Motor neuron (in vitro differentiated cells): Measurements from ENCODE around the gene ZNF292. TPM values are rescaled to one million over a fixed set of nuclear protein-coding genes. Genes with fewer than 3 reads are reported as not detected.

Source experiments
- ATAC-seq, 8 experiments: fragments of 200-7000 bp; cut with Tn5 transposase; replicated peaks in 6 of 8; 2 replicates each; pipeline ENCODE4 v1.8.0; 2021; ENCODE audit warnings: mild to moderate bottlenecking in 8 of 8, moderate library complexity in 8 of 8
- H3K27ac ChIP-seq, 2 donors: fragments of 250-450 bp; sonication (Bioruptor Pico); 2 replicates each; pipeline ENCODE4 v1.9.0; 2021; ENCODE audit warnings: antibody characterized with exemption in 2 of 2, mild to moderate bottlenecking in 2 of 2, moderate library complexity in 1 of 2
- H3K4me1 ChIP-seq, 2 donors: fragments of 250-450 bp; sonication (Bioruptor Pico); replicated peaks in 1 of 2; 2 replicates each; pipeline ENCODE4 v1.6.1; 2021; ENCODE audit warnings: antibody characterized with exemption in 2 of 2, mild to moderate bottlenecking in 2 of 2, moderate library complexity in 1 of 2
- H3K4me3 ChIP-seq, 5 donors: fragments of 250-450 bp; sonication (Bioruptor Pico); 2 replicates each; pipeline ENCODE4 v1.9.0; 2021; ENCODE audit warnings: antibody characterized with exemption in 5 of 5, mild to moderate bottlenecking in 5 of 5, moderate library complexity in 4 of 5
- WGBS, 10 experiments: fragments of 450-650 bp; shearing (Covaris generic); methylation state at CpG; one replicate each; pipeline ENCODE4 v1.0.0; 2022; 5-methylcytosine and 5-hydroxymethylcytosine counted together
- in situ Hi-C, 9 experiments: fragments of 400-800 bp; cut with MboI; loops; one replicate each; pipeline ENCODE4 v1.15.0; 2021; ENCODE audit warnings: low sequenced_read_pairs in 9 of 9, low pct_unique_long_range_greater_than_20kb in 2 of 9; ENCODE audit not compliant: unreplicated experiment in 9 of 9
- total RNA-seq, 8 experiments: library from RNA; unstranded; fragments of 300-600 nt; gene quantifications; 2 replicates each; pipeline versions ENCODE4 v1.2.3 to v1.2.4, GENCODE V29; 2022

Gene ZNF292
- total RNA-seq, 8 experiments from 2014 or later = 18.2 to 67.0 (median 50.7) TPM

- peak in 4 of 8 experiments; percentile 50 to 69 (median 58) for ATAC-seq
- H3K4me1 ChIP-seq = peaks cover 0 to 6% of the 10 kb centered on the region in 2 donors
- no peak overlapping the region for H3K27ac ChIP-seq
- in situ Hi-C loops = no loop called here
- 18 to 100% (median 75%) methylated on average over 1 of the region's 1 CpG; no CpG with 5 or more reads in 4 of the 10 experiments for WGBS, 10 experiments
- no peak overlapping the region for H3K4me3 ChIP-seq
Measured at GRCh38 chr6:87199787-87200186, 44.4 kb downstream of the ZNF292 start.

DNA sequence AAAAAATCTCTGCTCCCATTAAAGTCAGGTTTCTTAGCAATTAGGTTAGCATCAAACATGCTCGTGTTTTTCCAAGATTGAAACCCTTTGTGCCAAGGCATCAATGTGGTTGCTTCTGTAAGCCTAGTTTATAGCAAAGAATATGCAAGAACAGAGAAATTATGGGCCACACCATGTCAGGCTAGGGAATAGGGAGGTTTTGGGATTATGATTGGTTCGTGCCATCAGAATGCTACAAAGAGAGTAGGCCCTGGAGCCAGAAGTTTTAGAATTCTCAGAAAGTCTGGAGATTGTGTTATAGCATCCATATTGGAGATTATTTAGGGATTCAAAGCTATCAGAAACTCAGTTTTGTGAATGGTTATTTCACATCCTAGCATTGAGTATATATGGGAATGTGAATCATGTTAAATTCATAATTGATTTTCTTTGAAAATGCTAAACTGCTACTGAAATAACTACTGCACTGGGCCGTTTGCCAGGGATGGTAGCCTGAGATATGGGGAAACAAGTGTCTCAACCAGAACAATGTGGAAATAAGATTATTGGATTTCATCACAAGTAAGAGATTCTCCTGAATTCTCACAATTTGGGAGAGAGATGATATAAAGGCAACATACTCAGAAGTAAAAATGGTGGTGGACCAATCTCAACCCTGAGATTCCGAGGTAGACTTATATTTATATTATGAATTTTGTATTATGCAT is 45.3 kb downstream of the ZNF292 start:
- Histone ChIP-seq H3K27ac (no peak overlapping the region), H3K4me3 (no peak overlapping the region), H3K4me1 (peaks cover 0 to 6% of the 10 kb centered on the region in 2 donors)
- WGBS, 10 experiments = 76 to 100% (median 95%) methylated on average over 1 to 4 of the region's 4 CpGs
- ATAC-seq = no peak
- in situ Hi-C loops = no loop called here

DNA sequence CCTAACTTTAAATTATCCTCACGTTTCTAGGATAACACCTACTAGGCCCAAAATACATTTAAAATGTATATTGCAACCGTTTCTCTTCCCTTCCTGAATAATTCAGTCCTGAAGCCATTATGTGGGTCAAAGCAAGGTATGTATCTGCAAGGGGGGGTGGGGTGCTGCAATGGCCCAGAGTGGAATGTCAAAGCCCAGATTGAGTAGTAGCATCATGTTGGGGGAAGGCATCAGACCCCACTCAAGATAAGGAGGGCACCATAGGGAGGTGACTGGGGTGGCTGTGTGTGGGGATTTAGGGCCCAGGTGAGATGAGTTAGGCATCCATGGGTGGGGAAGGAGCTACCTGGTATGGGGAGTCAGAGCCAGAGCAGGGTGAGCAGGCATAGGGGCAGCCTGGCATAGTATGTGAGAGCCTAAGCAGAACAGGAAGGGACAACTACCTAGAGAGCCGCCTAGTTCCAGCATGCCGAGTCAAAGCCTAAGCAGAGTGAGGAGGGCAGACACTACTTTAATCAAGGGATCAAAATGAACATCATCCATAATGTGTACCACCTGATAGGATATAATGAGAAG is 48.2 kb downstream of the ZNF292 start:
- no peak overlapping the region for H3K27ac ChIP-seq

DNA sequence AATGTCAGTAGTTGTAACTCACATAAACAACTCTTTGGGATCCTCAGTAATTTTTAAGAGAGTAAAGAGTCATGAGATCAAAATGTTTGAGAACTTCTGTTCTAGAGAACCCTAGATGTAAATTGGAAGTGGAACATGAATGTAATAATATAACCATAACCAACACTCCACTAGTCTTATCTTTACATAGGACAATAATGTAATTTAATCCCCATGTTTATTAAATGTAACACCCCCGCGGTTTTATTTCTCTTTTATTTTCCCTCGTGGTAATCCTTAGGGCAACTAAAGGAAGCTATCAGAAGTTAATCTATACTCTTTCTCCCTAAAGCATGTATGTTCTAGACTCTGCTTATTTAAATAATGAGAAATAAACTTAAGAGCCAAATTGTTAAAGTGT is 54.4 kb downstream of the ZNF292 start:
- H3K4me1 ChIP-seq = peaks cover 5 to 6% of the 10 kb centered on the region in 2 donors
- H3K4me3 ChIP-seq = no peak overlapping the region
- H3K27ac ChIP-seq = no peak overlapping the region
- no peak for ATAC-seq
- WGBS, 10 experiments = 67 to 100% (median 79%) methylated on average over 3 of the region's 3 CpGs
- in situ Hi-C loops = no loop called here

More for the DNA sequence above, 48.2 kb downstream of the ZNF292 start:
- no peak overlapping the region for H3K4me3 ChIP-seq
- peaks cover 0 to 6% of the 10 kb centered on the region in 2 donors for H3K4me1 ChIP-seq
- in situ Hi-C loops = no loop called here
- no peak for ATAC-seq
- 0 to 100% (median 80%) methylated on average over 1 to 4 of the region's 4 CpGs; no CpG with 5 or more reads in 3 of the 10 experiments for WGBS, 10 experiments

- 50 to 100% (median 67%) methylated on average over 1 of the region's 1 CpG; no CpG with 5 or more reads in 5 of the 10 experiments for WGBS, 10 experiments
- Histone ChIP-seq H3K4me1 (peaks cover 6 to 7% of the 10 kb centered on the region in 2 donors), H3K27ac (no peak overlapping the region), H3K4me3 (no peak overlapping the region)
- ATAC-seq = no peak
- in situ Hi-C loops = no loop called here
Measured at GRCh38 chr6:87210979-87211378, 55.6 kb downstream of the ZNF292 start.

DNA sequence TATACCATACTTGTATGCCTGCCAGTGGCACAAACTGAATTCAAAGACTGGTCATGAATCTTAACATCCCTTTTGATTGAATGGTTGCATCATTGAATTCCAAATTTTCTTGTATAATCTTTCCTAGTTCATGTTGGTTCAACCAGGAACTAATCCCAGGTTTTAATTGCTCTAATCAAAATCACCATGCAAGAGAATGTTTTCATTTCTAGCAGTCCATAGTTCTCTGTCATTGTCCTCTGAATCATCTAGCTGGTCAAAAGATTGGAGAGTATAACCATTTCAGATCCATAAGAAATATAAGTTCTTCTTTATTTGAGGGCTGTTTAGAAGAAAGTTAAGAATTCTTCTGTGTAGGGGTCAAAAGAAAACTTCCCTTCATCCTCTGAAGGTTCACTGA is 57.2 kb downstream of the ZNF292 start:
- Histone ChIP-seq H3K4me1 (peaks cover 6 to 7% of the 10 kb centered on the region in 2 donors), H3K27ac (no peak overlapping the region), H3K4me3 (no peak overlapping the region)
- in situ Hi-C loops = no loop called here
- ATAC-seq = no peak

DNA sequence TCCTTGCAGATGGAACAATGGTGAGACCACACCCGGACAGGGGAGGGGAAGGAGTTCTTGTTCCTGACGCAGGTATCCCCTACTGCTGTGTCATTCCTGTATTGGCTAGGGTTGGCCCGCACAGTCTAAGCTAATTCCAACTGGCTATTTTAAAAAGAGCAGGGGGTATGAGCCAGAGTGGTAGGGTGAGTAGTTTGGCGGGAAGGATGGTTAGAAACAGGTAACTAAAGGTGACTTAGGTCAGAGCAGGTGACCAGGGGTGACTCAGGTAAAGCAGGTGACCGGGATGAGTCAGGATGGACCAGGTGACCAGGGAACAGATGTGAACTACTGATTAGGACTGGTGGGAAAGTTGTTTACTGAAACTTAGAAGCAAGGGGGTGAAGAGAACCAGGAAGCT is 58.0 kb downstream of the ZNF292 start:
- ATAC-seq = no peak
- 70 to 100% (median 94%) methylated on average over 1 to 5 of the region's 5 CpGs for WGBS, 10 experiments
- Histone ChIP-seq H3K4me1 (peaks cover 6 to 7% of the 10 kb centered on the region in 2 donors), H3K4me3 (no peak overlapping the region), H3K27ac (no peak overlapping the region)
- in situ Hi-C loops = no loop called here

GRCh38 chr6:87214831-87215230 is 59.5 kb downstream of the ZNF292 start:
- Histone ChIP-seq H3K4me1 (peaks cover 6 to 7% of the 10 kb centered on the region in 2 donors), H3K27ac (no peak overlapping the region), H3K4me3 (no peak overlapping the region)
- no peak for ATAC-seq
- in situ Hi-C loops = no loop called here

- no peaks in the 10 kb centered on the region for H3K4me1 ChIP-seq
- in situ Hi-C loops = no loop called here
- 88 to 100% (median 100%) methylated on average over 1 of the region's 1 CpG; no CpG with 5 or more reads in 2 of the 10 experiments for WGBS, 10 experiments
- no peak overlapping the region for H3K27ac ChIP-seq
- H3K4me3 ChIP-seq = no peak overlapping the region
- no peak for ATAC-seq
Measured at GRCh38 chr6:87220997-87221396, 65.6 kb downstream of the ZNF292 start.

GRCh38 chr6:87222676-87223075 is 67.3 kb downstream of the ZNF292 start:
- H3K27ac ChIP-seq = no peak overlapping the region
- in situ Hi-C loops = no loop called here
- no peak for ATAC-seq
- H3K4me3 ChIP-seq = no peak overlapping the region
- 100% methylated on average over 1 of the region's 1 CpG for WGBS, 10 experiments
- H3K4me1 ChIP-seq = no peaks in the 10 kb centered on the region

DNA sequence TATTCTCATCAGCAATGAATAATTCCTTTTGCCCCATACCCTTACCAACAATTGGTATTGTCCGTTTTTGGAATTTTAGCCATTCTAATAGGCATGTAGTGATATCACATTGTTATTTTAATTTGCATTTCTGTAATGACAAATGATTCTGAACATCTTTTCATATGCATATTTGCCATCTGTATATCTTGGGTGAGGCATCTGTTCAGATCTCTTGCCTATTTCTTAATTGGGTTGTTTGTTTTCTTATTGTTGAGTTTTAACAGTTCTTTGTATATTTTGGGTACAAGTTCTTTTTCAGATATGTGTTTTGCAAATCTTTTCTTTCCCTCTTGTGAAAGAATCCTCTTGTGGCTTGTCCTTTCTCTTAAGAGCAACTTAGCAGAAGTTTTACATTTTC is 69.6 kb downstream of the ZNF292 start:
- peak in 2 of 8 experiments; percentile 25 to 50 for ATAC-seq
- in situ Hi-C loops = no loop called here
- H3K27ac ChIP-seq = no peak overlapping the region
- no peak overlapping the region for H3K4me3 ChIP-seq
- WGBS, 10 experiments = 20 to 100% (median 64%) methylated on average over 1 of the region's 1 CpG; no CpG with 5 or more reads in 1 of the 10 experiments
- no peaks in the 10 kb centered on the region for H3K4me1 ChIP-seq

GRCh38 chr6:87225511-87225910 is 70.1 kb downstream of the ZNF292 start:
- 13 to 100% (median 86%) methylated on average over 2 of the region's 2 CpGs; no CpG with 5 or more reads in 1 of the 10 experiments for WGBS, 10 experiments
- Histone ChIP-seq H3K4me1 (no peaks in the 10 kb centered on the region), H3K27ac (no peak overlapping the region), H3K4me3 (no peak overlapping the region)
- ATAC-seq = no peak
- in situ Hi-C loops = no loop called here

DNA sequence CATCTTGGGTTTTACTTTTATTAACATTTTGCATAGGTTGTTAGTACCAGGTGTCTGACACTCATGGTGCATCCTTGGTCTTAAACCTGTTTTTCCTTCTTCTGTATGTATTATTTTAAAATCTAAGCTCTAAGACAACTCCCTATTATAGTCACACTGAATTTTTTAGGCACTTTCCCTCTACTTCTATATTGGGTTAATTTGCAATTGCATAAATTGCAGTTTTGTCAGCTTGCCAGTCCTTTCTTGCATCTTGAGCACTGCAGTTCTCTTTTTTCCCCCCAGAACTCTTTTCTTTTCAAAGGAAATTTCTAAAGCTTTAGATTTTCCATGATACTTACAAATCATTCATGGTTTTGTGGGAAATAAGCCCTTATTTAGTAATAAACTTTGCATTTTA is 70.6 kb downstream of the ZNF292 start:
- H3K27ac ChIP-seq = no peak overlapping the region
- in situ Hi-C loops = no loop called here
- peak in 3 of 8 experiments; percentile 36 to 53 (median 46) for ATAC-seq

DNA sequence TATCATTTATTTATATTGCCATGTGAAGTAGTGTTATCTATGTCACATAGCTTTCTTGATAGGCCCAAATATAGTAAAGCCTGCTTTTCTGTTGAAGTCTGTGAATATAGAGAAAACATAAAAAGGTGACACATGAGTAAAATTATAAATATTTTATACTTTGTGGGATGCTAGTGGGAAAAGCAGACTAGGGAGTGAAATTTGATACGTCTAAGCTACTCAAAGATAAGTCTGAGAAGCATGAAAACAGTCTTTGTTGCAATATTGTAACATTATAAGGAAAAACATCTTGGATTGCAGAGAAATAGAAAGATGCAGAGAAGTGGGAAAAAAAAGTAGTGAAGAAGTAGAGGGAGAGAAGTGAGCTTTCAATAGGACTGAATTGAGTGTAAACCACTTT is 75.4 kb downstream of the ZNF292 start:
- Histone ChIP-seq H3K4me1 (no peaks in the 10 kb centered on the region), H3K4me3 (no peak overlapping the region), H3K27ac (no peak overlapping the region)
- WGBS, 10 experiments = 64 to 100% (median 95%) methylated on average over 1 of the region's 1 CpG
- ATAC-seq = no peak
- in situ Hi-C loops = no loop called here

More for the DNA sequence above, 70.6 kb downstream of the ZNF292 start:
- H3K4me1 ChIP-seq = no peaks in the 10 kb centered on the region
- H3K4me3 ChIP-seq = no peak overlapping the region
